GM13976 (cell line): ENCODE results near the gene PIK3C2G.
A peak's percentile ranks its signal among the peaks of the same experiment; 100 is the strongest.

Source experiments
- DNase-seq: peaks from one replicate; pipeline ENCODE4 v3.0.0; 2012; ENCODE audit warnings: low spot score
- in situ Hi-C: fragments of 300-500 bp; cut with MboI; formaldehyde crosslinking; loops from one replicate; pipeline ENCODE4 v1.12.0; 2022; ENCODE audit warnings: low sequenced_read_pairs, mixed read lengths, inconsistent platforms; ENCODE audit not compliant: unreplicated experiment
- TF ChIP-seq, protein P1 (sequence below): IDR thresholded peaks from 2 replicates; pipeline ENCODE4 v1.5.1; 2012; ENCODE audit warnings: borderline replicate concordance, mild to moderate bottlenecking; ENCODE audit not compliant: insufficient read depth; ENCODE audit errors: extremely low read depth, missing control alignments, control extremely low read depth

The PIK3C2G gene, protein sequence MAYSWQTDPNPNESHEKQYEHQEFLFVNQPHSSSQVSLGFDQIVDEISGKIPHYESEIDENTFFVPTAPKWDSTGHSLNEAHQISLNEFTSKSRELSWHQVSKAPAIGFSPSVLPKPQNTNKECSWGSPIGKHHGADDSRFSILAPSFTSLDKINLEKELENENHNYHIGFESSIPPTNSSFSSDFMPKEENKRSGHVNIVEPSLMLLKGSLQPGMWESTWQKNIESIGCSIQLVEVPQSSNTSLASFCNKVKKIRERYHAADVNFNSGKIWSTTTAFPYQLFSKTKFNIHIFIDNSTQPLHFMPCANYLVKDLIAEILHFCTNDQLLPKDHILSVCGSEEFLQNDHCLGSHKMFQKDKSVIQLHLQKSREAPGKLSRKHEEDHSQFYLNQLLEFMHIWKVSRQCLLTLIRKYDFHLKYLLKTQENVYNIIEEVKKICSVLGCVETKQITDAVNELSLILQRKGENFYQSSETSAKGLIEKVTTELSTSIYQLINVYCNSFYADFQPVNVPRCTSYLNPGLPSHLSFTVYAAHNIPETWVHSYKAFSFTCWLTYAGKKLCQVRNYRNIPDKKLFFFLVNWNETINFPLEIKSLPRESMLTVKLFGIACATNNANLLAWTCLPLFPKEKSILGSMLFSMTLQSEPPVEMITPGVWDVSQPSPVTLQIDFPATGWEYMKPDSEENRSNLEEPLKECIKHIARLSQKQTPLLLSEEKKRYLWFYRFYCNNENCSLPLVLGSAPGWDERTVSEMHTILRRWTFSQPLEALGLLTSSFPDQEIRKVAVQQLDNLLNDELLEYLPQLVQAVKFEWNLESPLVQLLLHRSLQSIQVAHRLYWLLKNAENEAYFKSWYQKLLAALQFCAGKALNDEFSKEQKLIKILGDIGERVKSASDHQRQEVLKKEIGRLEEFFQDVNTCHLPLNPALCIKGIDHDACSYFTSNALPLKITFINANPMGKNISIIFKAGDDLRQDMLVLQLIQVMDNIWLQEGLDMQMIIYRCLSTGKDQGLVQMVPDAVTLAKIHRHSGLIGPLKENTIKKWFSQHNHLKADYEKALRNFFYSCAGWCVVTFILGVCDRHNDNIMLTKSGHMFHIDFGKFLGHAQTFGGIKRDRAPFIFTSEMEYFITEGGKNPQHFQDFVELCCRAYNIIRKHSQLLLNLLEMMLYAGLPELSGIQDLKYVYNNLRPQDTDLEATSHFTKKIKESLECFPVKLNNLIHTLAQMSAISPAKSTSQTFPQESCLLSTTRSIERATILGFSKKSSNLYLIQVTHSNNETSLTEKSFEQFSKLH (N-terminal part only)

DNA sequence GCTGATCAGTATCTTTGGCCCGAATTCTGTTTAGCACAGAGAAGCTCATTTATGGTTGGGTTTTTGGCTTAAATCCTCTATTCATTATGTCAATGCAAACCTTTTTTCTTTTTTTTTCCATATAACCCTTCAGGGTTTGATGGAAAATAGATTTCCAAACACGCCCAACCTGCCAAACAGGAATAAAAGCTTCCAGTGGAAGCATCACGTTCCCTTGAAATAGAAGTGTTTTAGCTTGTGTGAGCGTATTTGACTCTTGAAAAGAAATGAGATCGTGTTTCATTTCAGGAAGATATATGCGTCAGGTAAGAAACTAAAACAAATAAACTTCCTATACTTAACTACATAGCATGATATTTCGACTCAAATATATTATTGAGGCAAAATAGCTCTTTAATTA is at the start of gene PIK3C2G:
TSS of gene PIK3C2G (plus strand) at position 246 of the 400 bp plus-strand sequence. CDS start 20,564 bp downstream, outside the sequence.
- TF ChIP-seq, protein P1, sequence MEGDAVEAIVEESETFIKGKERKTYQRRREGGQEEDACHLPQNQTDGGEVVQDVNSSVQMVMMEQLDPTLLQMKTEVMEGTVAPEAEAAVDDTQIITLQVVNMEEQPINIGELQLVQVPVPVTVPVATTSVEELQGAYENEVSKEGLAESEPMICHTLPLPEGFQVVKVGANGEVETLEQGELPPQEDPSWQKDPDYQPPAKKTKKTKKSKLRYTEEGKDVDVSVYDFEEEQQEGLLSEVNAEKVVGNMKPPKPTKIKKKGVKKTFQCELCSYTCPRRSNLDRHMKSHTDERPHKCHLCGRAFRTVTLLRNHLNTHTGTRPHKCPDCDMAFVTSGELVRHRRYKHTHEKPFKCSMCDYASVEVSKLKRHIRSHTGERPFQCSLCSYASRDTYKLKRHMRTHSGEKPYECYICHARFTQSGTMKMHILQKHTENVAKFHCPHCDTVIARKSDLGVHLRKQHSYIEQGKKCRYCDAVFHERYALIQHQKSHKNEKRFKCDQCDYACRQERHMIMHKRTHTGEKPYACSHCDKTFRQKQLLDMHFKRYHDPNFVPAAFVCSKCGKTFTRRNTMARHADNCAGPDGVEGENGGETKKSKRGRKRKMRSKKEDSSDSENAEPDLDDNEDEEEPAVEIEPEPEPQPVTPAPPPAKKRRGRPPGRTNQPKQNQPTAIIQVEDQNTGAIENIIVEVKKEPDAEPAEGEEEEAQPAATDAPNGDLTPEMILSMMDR, result no peak
- DNase-seq, result no peak
- in situ Hi-C loops, result no loop called here

DNA sequence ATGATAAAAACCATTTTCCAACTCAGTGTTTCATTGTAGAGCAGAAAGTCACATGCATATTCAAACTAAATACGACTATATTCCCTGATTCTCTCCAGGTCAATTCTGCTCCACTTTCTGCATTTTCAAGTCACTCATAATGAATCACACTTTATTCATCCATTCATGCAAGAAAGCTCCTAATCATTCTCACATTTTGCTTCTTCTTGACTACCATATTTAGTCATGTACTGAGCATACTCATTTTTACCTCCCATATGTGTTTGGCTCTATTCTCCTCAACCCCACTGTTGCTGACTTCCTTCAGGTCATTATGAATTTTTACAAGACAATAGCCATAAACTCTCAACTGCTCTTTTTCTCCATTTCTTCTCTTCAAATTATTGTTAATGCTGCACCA is 43.4 kb upstream of the PIK3C2G start:
- in situ Hi-C loops, result no loop called here
- TF ChIP-seq, protein P1, result no peak
- no peak for DNase-seq

DNA sequence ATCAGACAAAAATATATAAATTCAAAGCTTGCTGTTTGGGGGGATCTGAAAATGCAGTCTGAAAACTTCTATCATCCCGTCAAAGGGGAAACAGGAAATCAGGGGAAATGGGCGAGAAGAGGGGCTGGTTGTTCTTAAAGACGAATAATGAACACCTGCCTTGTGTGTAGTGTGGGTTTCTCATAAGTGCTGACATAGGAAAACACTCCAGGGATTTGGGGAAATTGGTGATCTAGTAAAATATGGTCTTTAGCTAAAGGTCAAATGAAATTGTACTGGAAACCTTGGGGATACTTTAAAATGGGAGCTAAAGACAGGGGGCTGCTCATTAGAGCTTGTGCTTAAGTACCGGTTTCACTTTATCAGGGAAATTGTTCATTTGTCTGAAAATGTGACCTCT is 39.6 kb upstream of the PIK3C2G start:
- no peak for DNase-seq
- TF ChIP-seq, protein P1, result no peak
- in situ Hi-C loops, result no loop called here

DNA sequence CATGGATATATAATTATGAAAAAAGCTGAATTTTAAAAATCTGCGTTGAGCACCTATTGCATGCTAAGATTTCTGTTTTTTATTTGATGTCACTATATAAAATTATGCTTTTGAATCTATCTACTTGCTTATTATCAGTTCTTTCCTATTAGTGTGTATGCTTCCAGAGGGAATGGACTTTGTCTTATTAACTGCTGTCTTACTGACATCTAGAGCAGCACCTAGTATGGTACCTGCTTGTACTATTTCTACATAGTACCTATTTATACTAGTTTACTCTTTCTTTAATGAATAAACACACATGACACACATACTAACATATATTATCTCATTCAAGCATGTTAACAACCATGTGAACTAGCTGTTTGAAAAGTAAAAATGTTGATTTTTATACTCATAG is 38.6 kb upstream of the PIK3C2G start:
- no peak for DNase-seq
- TF ChIP-seq, protein P1, result no peak
- in situ Hi-C loops, result no loop called here

DNA sequence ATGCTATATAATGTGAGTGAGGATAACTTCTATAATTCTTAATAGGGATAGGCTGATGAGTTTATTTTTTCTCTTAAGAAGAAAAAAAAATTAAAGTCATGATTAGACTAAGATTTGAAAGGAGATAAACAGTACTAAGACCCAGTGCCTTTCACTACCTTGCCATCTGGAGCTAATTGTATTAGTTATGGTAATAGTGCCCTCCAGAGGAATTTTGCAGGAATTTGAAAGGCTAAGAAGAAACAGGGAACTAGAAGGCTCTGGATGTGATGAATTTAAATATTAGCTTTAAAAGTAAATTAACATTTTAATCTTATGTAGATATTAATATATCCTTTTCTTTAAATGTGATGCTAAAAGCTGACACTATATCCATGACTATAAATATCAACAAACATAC is 36.6 kb upstream of the PIK3C2G start:
- in situ Hi-C loops, result no loop called here
- TF ChIP-seq, protein P1, result peak; percentile 26
- peak; percentile 26 for DNase-seq

DNA sequence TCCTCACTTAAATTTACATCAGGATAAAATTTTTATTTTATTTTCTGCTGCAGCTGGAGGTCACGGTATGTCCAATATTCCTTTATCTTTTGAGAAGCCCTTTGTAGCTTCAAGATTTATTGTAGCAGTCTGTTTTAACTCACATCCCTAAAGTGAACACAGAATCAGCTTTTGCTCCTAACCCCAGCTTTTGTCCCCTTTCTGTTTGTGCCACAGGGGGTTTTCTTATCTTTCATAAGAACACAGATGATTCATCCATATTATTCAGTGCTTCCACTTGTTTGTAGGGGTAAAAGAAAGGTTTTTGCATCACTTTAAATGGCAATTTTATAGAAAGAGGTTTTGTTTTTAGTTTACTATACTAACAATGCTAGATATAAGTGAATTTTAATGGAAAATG is 21.8 kb upstream of the PIK3C2G start:
- in situ Hi-C loops, result no loop called here
- TF ChIP-seq, protein P1, result no peak
- DNase-seq, result no peak
